Dendritic cell treated with granulocyte-macrophage colony-stimulating factor and Interleukin-4, amounts not matched to agents 40 ng/mL and 50 ng/mL, for 4 days (primary cell): ENCODE measurements around the gene CDK5RAP2.

ENCODE experiments used
- H3K27ac Mint-ChIP-seq: one replicate; pipeline ENCODE4 v1.8.0; 2022; ENCODE audit warnings: mild to moderate bottlenecking, mixed read lengths
- H3K27me3 Mint-ChIP-seq: one replicate; pipeline ENCODE4 v1.8.0; 2022; ENCODE audit warnings: mild to moderate bottlenecking, mixed read lengths
- H3K36me3 Mint-ChIP-seq: one replicate; pipeline ENCODE4 v1.8.0; 2022; ENCODE audit warnings: low read depth, mixed read lengths
- H3K4me1 Mint-ChIP-seq: one replicate; pipeline ENCODE4 v1.8.0; 2022; ENCODE audit warnings: low read depth, mixed read lengths
- H3K4me3 Mint-ChIP-seq: one replicate; pipeline ENCODE4 v1.8.0; 2022; ENCODE audit warnings: mild to moderate bottlenecking, moderate library complexity, mixed read lengths
- H3K9me3 Mint-ChIP-seq: one replicate; pipeline ENCODE4 v1.8.0; 2022; ENCODE audit warnings: mixed read lengths
- intact Hi-C: fragments of 100-400 bp; cut with micrococcal nuclease; formaldehyde crosslinking; loops from one replicate; pipeline ENCODE4 v1.15.0; 2022

The CDK5RAP2 gene

GRCh38 chr9:120410925-120411501 is 169.0 kb downstream of the CDK5RAP2 start:
- no peaks in the 10 kb centered on the region for H3K9me3 Mint-ChIP-seq
- peaks cover 76% of the 10 kb centered on the region for H3K36me3 Mint-ChIP-seq
- no peaks in the 10 kb centered on the region for H3K27me3 Mint-ChIP-seq
- no peak overlapping the region for H3K27ac Mint-ChIP-seq
- no peaks in the 10 kb centered on the region for H3K4me1 Mint-ChIP-seq
- intact Hi-C loops = no loop called here
- H3K4me3 Mint-ChIP-seq = no peak overlapping the region

- peaks cover 76% of the 10 kb centered on the region for H3K36me3 Mint-ChIP-seq
- no peaks in the 10 kb centered on the region for H3K27me3 Mint-ChIP-seq
- intact Hi-C loops = no loop called here
- H3K27ac Mint-ChIP-seq = no peak overlapping the region
- no peaks in the 10 kb centered on the region for H3K9me3 Mint-ChIP-seq
- no peak overlapping the region for H3K4me3 Mint-ChIP-seq
- H3K4me1 Mint-ChIP-seq = peaks cover 10% of the 10 kb centered on the region
Measured at GRCh38 chr9:120408680-120409258, 171.2 kb downstream of the CDK5RAP2 start.

- H3K36me3 Mint-ChIP-seq = peaks cover 78% of the 10 kb centered on the region
- intact Hi-C loops = no loop called here
- no peak overlapping the region for H3K4me3 Mint-ChIP-seq
- H3K27me3 Mint-ChIP-seq = no peaks in the 10 kb centered on the region
- peaks cover 29% of the 10 kb centered on the region for H3K4me1 Mint-ChIP-seq
- no peak overlapping the region for H3K27ac Mint-ChIP-seq
- no peaks in the 10 kb centered on the region for H3K9me3 Mint-ChIP-seq
Measured at GRCh38 chr9:120405860-120406259, 174.1 kb downstream of the CDK5RAP2 start.

GRCh38 chr9:120405134-120405533 is 174.8 kb downstream of the CDK5RAP2 start:
- Mint-ChIP-seq H3K27ac (no peak overlapping the region), H3K4me3 (no peak overlapping the region), H3K9me3 (no peaks in the 10 kb centered on the region), H3K27me3 (no peaks in the 10 kb centered on the region), H3K36me3 (peaks cover 78% of the 10 kb centered on the region), H3K4me1 (peaks cover 31% of the 10 kb centered on the region)
- intact Hi-C loops = no loop called here

- Mint-ChIP-seq H3K36me3 (peaks cover 78% of the 10 kb centered on the region), H3K27ac (peak overlapping the region; percentile 63), H3K27me3 (no peaks in the 10 kb centered on the region), H3K9me3 (no peaks in the 10 kb centered on the region), H3K4me1 (peaks cover 34% of the 10 kb centered on the region), H3K4me3 (no peak overlapping the region)
- intact Hi-C loops = no loop called here
Measured at GRCh38 chr9:120403543-120403856, 176.5 kb downstream of the CDK5RAP2 start.

GRCh38 chr9:120402741-120403542 is 177.0 kb downstream of the CDK5RAP2 start:
- H3K9me3 Mint-ChIP-seq = no peaks in the 10 kb centered on the region
- peak overlapping the region; percentile 63 for H3K27ac Mint-ChIP-seq
- peaks cover 72% of the 10 kb centered on the region for H3K36me3 Mint-ChIP-seq
- H3K4me3 Mint-ChIP-seq = no peak overlapping the region
- H3K4me1 Mint-ChIP-seq = peaks cover 34% of the 10 kb centered on the region
- intact Hi-C loops = no loop called here
- no peaks in the 10 kb centered on the region for H3K27me3 Mint-ChIP-seq

- H3K36me3 Mint-ChIP-seq = peaks cover 63% of the 10 kb centered on the region
- H3K4me1 Mint-ChIP-seq = peaks cover 42% of the 10 kb centered on the region
- H3K4me3 Mint-ChIP-seq = no peak overlapping the region
- no peak overlapping the region for H3K27ac Mint-ChIP-seq
- intact Hi-C loops = no loop called here
- no peaks in the 10 kb centered on the region for H3K9me3 Mint-ChIP-seq
- H3K27me3 Mint-ChIP-seq = no peaks in the 10 kb centered on the region
Measured at GRCh38 chr9:120399940-120400339, 180.0 kb downstream of the CDK5RAP2 start.

- Mint-ChIP-seq H3K9me3 (no peaks in the 10 kb centered on the region), H3K27ac (no peak overlapping the region), H3K4me1 (peaks cover 40% of the 10 kb centered on the region), H3K36me3 (peaks cover 63% of the 10 kb centered on the region), H3K4me3 (no peak overlapping the region), H3K27me3 (no peaks in the 10 kb centered on the region)
- intact Hi-C loops = no loop called here
Measured at GRCh38 chr9:120398286-120398685, 181.7 kb downstream of the CDK5RAP2 start.

- Mint-ChIP-seq H3K27ac (no peak overlapping the region), H3K4me3 (no peak overlapping the region), H3K9me3 (no peaks in the 10 kb centered on the region), H3K27me3 (no peaks in the 10 kb centered on the region), H3K36me3 (peaks cover 63% of the 10 kb centered on the region), H3K4me1 (peaks cover 32% of the 10 kb centered on the region)
- intact Hi-C loops = no loop called here
Measured at GRCh38 chr9:120397453-120397852, 182.5 kb downstream of the CDK5RAP2 start.

GRCh38 chr9:120396931-120397330 is 183.0 kb downstream of the CDK5RAP2 start:
- Mint-ChIP-seq H3K4me1 (peaks cover 27% of the 10 kb centered on the region), H3K27me3 (no peaks in the 10 kb centered on the region), H3K9me3 (no peaks in the 10 kb centered on the region), H3K36me3 (peaks cover 61% of the 10 kb centered on the region), H3K4me3 (no peak overlapping the region), H3K27ac (no peak overlapping the region)
- intact Hi-C loops = no loop called here

- H3K27ac Mint-ChIP-seq = no peak overlapping the region
- intact Hi-C loops = no loop called here
- H3K4me1 Mint-ChIP-seq = peaks cover 26% of the 10 kb centered on the region
- no peak overlapping the region for H3K4me3 Mint-ChIP-seq
- H3K27me3 Mint-ChIP-seq = no peaks in the 10 kb centered on the region
- no peaks in the 10 kb centered on the region for H3K9me3 Mint-ChIP-seq
- peaks cover 60% of the 10 kb centered on the region for H3K36me3 Mint-ChIP-seq
Measured at GRCh38 chr9:120396418-120396817, 183.5 kb downstream of the CDK5RAP2 start.

GRCh38 chr9:120395376-120395775 is 184.6 kb downstream of the CDK5RAP2 start:
- Mint-ChIP-seq H3K9me3 (no peaks in the 10 kb centered on the region), H3K36me3 (peaks cover 64% of the 10 kb centered on the region), H3K27ac (no peak overlapping the region), H3K4me1 (peaks cover 26% of the 10 kb centered on the region), H3K4me3 (no peak overlapping the region), H3K27me3 (no peaks in the 10 kb centered on the region)
- intact Hi-C loops = no loop called here

GRCh38 chr9:120394058-120394669 is 185.8 kb downstream of the CDK5RAP2 start:
- Mint-ChIP-seq H3K4me3 (no peak overlapping the region), H3K36me3 (peaks cover 60% of the 10 kb centered on the region), H3K27ac (peak overlapping the region; percentile 8), H3K4me1 (peaks cover 20% of the 10 kb centered on the region), H3K9me3 (no peaks in the 10 kb centered on the region), H3K27me3 (no peaks in the 10 kb centered on the region)
- intact Hi-C loops = no loop called here

- no peak overlapping the region for H3K4me3 Mint-ChIP-seq
- H3K36me3 Mint-ChIP-seq = peaks cover 60% of the 10 kb centered on the region
- H3K4me1 Mint-ChIP-seq = peaks cover 20% of the 10 kb centered on the region
- intact Hi-C loops = no loop called here
- H3K27me3 Mint-ChIP-seq = no peaks in the 10 kb centered on the region
- H3K27ac Mint-ChIP-seq = peak overlapping the region; percentile 8
- no peaks in the 10 kb centered on the region for H3K9me3 Mint-ChIP-seq
Measured at GRCh38 chr9:120393386-120394057, 186.4 kb downstream of the CDK5RAP2 start.
